Stimulated activated CD4-positive, alpha-beta T cell treated with anti-CD3 and anti-CD28 coated beads, Interleukin-1b, Interleukin-23, amount 100 ng/mL, for 1 hour (primary cell): ENCODE results near the gene CREB3L4.
A peak's percentile ranks its signal among the peaks of the same experiment; 100 is the strongest.

Source experiments
- DNase-seq, 2 donors: peaks; one replicate each; pipeline ENCODE4 v3.0.0-alpha.2; 2020; ENCODE audit warnings: low read depth in 2 of 2

Gene CREB3L4

GRCh38 chr1:153937331-153937730 is 30.4 kb upstream of the CREB3L4 start:
- no peak for DNase-seq

- DNase-seq = no peak
Observed at GRCh38 chr1:153938996-153939395, 28.7 kb upstream of the CREB3L4 start.

- DNase-seq = no peak
Observed at GRCh38 chr1:153939476-153939875, 28.2 kb upstream of the CREB3L4 start.

GRCh38 chr1:153940756-153941155 is 26.9 kb upstream of the CREB3L4 start:
- DNase-seq = no peak

GRCh38 chr1:153941826-153942725 is 25.6 kb upstream of the CREB3L4 start:
- no peak for DNase-seq

GRCh38 chr1:153942766-153943549 is 24.7 kb upstream of the CREB3L4 start:
- no peak for DNase-seq

- no peak for DNase-seq
Observed at GRCh38 chr1:153944005-153944826, 23.5 kb upstream of the CREB3L4 start.

GRCh38 chr1:153944827-153945117 is 22.9 kb upstream of the CREB3L4 start:
- DNase-seq = no peak

- DNase-seq = no peak
Observed at GRCh38 chr1:153945131-153945794, 22.4 kb upstream of the CREB3L4 start.

GRCh38 chr1:153945795-153946621 is 21.7 kb upstream of the CREB3L4 start:
- no peak for DNase-seq

- DNase-seq = peak; percentile 46 to 52
Observed at GRCh38 chr1:153946622-153947241, 21.0 kb upstream of the CREB3L4 start, which contains the start of gene DENND4B. Gene DENND4B (minus strand): TSS chr1:153946718. CDS start chr1:153944374, 2,344 bp downstream.

GRCh38 chr1:153951183-153951582 is 16.5 kb upstream of the CREB3L4 start:
- no peak for DNase-seq

- DNase-seq = no peak
Observed at GRCh38 chr1:153951801-153952200, 15.9 kb upstream of the CREB3L4 start.

- DNase-seq = no peak
Observed at GRCh38 chr1:153953859-153954365, 13.8 kb upstream of the CREB3L4 start.

- no peak for DNase-seq
Observed at GRCh38 chr1:153954826-153955225, 12.9 kb upstream of the CREB3L4 start.

- no peak for DNase-seq
Observed at GRCh38 chr1:153956997-153957715, 10.5 kb upstream of the CREB3L4 start.

GRCh38 chr1:153957744-153958110 is 10.0 kb upstream of the CREB3L4 start:
- DNase-seq = no peak

- peak; percentile 87 to 88 for DNase-seq
Observed at GRCh38 chr1:153958111-153958960, 9.4 kb upstream of the CREB3L4 start, which contains the start of gene CRTC2. Gene CRTC2 (minus strand): TSS chr1:153958612. CDS start chr1:153958497, 115 bp downstream.
